GM12864 (cell line): ENCODE data around the gene UNC13D.
"Not testable (repeated sequence)": the region's sequence is repeated elsewhere in the genome, so short reads cannot be mapped to it uniquely, and the experiment has no call there.

Experiments used
- DNase-seq: peaks from one replicate; pipeline ENCODE4 v3.0.0-alpha.2; 2011; ENCODE audit warnings: low read depth
- H3K4me3 ChIP-seq: 2 replicates; pipeline ENCODE4 v1.5.1; 2011; ENCODE audit warnings: mild to moderate bottlenecking, low read depth, low read length, control low read depth
- TF ChIP-seq, protein P1 (sequence below): IDR thresholded peaks from 2 replicates; pipeline ENCODE4 v1.5.1; 2011; ENCODE audit warnings: low read depth, mild to moderate bottlenecking, moderate library complexity, low read length, control low read depth, inconsistent platforms; ENCODE audit errors: missing control alignments

UNC13D gene

DNA sequence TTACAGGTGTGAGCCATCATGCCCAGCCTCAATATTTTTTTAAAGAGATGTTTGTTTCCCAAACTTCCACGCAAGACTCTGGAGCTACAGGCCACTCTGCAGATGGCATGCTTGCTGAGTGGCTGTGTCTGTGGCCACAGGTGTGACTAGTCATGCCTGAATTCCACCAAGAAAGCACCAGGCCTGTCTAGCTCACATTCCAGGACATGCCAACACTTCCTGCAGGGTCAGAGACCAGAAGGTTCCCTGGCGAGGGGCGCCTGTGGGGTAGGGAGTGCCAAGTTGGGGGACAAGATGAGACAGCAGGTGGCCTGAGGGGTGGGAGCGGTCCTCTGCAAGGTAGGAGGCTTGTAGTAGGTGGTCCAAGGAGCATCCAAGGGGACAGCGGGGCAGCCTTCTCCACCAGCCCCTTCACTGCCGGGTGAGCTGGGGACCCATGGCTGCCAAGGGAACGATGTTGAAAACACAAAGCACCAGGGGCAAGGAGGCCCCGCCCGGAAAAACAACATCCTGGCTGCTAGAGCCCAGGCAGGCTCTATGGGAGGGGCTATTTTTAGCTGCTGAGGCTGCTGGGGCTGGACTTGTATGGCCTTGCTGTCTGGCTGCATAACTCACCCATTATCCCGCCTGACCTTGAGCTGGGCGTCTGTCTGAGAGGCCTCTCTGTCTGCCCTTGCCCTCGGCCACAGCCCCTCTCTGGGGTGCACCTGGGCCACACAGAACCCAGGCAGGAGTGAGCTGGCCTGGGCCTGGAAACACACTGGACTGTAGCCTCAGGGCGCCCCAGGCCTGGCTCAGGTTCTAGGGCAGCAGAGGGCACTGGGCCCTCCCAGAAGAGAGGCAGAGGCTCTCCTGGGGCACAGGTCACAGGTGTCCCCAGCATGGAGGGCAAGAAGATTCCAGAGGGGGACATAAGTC lies 28.5 kb upstream of the UNC13D start:
- H3K4me3 ChIP-seq: no peak overlapping the region
- no peak for DNase-seq
- TF ChIP-seq, protein P1, sequence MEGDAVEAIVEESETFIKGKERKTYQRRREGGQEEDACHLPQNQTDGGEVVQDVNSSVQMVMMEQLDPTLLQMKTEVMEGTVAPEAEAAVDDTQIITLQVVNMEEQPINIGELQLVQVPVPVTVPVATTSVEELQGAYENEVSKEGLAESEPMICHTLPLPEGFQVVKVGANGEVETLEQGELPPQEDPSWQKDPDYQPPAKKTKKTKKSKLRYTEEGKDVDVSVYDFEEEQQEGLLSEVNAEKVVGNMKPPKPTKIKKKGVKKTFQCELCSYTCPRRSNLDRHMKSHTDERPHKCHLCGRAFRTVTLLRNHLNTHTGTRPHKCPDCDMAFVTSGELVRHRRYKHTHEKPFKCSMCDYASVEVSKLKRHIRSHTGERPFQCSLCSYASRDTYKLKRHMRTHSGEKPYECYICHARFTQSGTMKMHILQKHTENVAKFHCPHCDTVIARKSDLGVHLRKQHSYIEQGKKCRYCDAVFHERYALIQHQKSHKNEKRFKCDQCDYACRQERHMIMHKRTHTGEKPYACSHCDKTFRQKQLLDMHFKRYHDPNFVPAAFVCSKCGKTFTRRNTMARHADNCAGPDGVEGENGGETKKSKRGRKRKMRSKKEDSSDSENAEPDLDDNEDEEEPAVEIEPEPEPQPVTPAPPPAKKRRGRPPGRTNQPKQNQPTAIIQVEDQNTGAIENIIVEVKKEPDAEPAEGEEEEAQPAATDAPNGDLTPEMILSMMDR: no peak

DNA sequence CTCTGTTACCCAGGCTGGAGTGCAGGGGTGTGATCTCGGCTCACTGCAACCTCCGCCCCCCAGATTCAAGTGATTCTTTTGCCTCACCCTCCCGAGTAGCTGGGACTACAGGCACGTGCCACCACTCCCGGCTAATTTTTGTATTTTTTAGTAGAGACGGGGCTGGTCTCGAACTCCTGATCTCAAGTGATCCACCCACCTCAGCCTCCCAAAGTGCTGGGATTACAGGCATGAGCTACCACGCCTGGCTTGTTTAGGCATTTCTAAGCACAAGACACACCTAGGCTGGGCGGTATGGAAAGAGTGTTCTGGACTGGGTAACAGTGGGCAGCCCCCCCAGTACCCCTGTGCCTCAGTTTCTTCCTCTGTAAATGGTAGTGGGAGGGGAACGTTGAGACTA lies 26.0 kb upstream of the UNC13D start:
- H3K4me3 ChIP-seq: not testable (repeated sequence)

DNA sequence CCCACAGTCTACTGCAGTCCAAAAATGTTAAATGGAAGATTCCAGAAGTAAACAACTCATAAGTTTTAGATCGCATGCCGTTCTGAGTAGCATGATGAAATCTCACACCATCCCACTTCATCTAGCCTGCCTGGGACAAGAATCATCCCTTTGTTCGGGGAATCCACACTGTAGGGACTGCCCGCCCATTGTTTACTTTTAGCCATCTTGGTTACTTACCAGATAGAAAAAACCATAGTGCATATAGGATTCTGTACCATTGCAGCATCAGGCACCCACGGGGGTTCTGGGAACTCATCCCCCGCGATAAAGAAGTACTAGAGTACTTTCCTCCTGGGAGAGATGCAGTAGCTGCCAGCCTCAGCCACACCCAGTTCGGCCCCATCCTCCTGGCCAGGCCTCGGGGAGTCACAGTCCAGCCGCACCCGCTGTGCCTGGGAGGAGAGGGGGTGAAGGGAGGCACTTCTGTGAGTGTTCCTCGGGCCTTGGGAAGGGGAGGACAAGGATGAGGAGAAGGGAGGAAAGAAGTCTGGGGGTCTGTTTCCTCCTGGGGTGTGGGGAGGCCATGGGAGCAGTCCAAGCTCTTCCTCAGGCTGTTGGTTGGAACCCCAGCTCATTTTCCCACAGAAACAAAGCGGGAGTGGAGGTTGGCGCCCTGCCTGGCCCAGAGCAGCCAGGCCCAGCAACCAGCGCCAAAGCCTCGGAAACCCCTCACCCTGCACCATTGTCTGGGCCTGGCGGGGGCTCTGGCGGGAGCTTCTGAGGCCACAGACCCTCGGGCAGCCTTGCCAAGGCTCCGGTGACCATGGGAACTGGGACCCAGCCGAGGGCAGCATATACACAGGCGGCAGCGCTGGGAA lies 25.3 kb upstream of the UNC13D start:
- no peak for DNase-seq
- TF ChIP-seq, protein P1: no peak
- no peak overlapping the region for H3K4me3 ChIP-seq

More for the DNA sequence above, 26.0 kb upstream of the UNC13D start:
- DNase-seq: not testable (repeated sequence)

DNA sequence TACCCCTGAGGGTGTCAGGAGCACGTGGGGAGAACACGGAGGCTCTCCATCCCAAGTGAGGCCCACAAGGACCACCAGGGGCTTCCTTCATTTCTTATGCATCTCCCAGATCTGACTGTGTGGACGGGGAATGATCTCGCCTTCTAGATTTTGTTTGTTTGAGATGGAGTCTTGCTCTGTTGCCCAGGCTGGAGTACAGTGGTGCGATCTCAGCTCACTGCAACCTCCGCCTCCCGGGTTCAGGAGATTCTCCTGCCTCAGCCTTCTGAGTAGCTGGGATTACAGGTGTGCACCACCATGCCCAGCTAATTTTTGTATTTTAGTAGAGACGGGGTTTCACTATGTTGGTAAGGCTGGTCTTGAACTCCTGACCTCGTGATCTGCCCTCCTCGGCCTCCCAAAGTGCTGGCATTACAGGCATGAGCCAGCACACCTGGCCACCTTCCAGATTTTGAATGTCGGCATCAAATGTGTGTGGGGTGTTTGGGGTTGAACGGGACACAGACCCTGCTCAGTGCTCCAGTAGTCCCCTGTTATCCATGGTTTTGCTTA lies 24.6 kb upstream of the UNC13D start:
- not testable (repeated sequence) for H3K4me3 ChIP-seq, DNase-seq

DNA sequence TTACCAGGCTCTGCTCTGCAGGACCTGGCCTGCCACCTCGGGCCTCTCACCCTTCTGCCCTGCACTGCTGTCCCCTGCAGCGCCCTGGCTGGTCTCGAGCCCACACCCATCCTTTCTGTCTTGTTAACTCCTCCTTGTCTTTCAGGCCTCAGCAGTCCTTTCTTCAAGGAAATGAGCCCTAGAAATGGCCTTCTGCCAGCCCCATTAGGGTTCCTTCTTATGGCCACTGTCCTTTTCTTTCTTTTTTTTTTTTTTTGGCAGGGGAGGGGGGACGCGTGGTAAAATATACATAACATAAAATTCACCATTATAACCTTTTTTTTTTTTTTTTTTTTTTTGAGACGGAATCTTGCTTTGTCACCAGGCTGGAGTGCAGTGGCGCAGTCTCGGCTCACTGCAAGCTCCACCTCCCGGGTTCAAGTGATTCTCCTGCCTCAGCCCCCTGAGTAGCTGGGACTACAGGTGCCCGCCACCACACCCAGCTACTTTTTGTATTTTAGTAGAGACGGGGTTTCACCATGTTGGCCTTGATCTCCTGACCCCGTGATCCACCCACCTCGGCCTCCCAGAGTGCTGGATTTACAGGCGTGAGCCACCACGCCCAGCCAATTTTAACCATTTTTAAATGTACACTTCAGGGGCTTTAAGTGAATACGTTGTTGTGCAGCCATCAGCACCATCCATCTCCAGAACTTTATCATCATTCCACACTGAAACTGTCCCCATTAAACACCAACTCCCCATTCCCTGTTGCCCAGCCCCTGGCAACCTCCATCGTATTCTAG lies 21.4 kb upstream of the UNC13D start:
- not testable (repeated sequence) for H3K4me3 ChIP-seq, DNase-seq

DNA sequence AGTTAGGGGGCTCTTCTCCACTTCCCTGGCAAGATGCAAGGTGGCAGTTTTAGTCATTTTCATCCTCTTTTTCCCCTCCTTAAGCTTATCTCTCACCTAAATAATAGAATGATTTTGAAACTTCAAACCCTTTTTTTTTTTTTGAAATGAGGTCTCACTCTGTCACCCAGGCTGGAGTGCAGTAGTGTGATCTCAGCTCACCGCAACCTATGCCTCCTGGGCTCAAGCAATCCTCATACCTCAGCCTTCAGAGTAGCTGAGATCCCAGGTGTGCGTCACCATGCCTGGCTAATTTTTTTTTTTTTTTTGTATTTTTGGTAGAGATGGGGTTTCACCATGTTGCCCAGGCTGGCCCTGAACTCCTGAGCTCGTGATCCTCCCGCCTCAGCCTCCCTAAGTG lies 20.7 kb upstream of the UNC13D start:
- H3K4me3 ChIP-seq, DNase-seq: not testable (repeated sequence)

DNA sequence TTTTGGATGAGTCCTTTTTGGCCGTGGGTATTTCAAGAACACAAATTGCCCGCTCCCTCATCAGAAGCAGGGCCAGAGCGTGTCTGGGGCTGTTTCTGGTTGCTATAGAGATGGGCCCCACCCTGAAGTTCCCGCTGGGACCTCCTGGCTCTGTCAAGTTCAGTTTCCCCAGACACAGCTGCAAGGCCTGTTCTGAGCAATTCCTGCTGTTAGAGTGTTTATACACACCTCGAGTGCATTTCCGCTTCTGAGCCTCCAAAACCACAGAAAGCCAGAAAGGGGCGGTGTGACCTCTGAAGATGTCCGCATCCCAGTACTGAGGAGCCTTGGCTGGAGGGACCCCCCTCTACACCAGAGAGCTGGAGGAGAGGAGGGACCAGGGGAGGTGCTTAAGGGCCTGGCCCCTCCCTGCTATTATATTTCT lies 20.3 kb upstream of the UNC13D start:
- DNase-seq: peak; percentile 82
- H3K4me3 ChIP-seq: no peak overlapping the region
- TF ChIP-seq, protein P1: no peak

DNA sequence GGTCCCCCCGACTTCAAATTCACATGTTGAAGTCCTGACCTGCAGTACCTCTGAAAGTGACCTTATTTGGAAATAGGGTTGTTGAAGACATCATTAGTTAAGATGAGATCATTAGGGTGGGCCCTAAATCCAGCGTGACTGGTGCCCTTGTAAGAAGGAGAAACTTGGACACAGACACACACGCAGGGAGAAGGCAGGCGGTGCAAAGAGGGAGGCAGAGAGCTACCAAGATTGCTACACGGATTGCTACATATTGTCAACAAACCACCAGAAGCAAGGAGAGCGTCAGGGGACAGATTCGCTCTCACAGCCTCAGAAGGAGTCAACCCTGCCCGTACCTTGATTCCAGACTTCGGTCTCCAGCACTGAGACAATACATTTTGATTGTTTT lies 17.7 kb upstream of the UNC13D start:
- TF ChIP-seq, protein P1: no peak
- no peak overlapping the region for H3K4me3 ChIP-seq
- DNase-seq: no peak

DNA sequence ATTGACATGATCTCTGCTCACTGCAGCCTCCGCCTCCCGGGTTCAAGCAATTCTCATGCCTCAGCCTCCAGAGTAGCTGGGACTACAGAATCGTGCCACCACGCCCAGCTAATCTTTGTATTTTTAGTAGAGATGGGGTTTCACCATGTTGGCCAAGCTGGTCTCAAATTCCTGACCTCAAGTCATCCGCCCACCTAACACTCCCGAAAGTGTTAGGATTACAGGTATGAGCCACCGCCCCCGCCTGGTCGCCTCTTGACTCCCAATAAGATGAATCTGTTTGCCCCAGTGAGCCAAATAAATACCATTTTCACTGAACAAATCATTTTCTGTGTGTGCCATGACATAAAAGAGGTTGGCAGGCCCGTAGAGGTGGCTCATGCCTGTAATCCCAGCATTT lies 15.2 kb upstream of the UNC13D start:
- not testable (repeated sequence) for H3K4me3 ChIP-seq, DNase-seq
